Measurements from ENCODE around the gene SPATA20. TPM values are rescaled to one million over a fixed set of nuclear protein-coding genes. Genes with fewer than 3 reads are reported as not detected.

SPATA20 gene
- total and polyA plus RNA-seq, 2 donors (not counting 3 experiments of a cell fraction or from before 2014, with no cell fraction given) = 42.3 to 51.5 TPM

DNA sequence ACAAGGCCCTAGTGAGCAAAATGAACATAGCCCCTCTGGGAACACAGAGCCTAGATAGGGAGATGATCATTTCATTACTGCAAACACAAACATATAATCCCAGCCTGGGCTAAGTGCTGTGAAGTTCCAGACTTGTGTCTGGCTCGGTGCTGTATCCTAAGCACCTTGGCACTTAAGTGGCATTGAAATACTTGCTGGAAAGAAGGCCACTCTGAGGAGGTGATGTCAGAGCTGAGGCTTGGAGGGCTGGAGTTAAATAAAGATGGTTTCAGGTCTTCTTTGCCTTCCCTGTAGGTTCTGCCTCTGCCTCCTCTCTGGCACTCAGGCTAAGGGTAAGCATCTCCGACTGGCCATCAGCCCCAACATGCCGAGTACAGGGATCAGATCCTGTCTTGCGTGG is 11.1 kb downstream of the SPATA20 start:
- Histone ChIP-seq H2AFZ (ENCODE audit: low read depth, low read length) (no peak overlapping the region), H3K4me3 (replicated peaks in 1 of 3; ENCODE audit: insufficient read depth in 1 of 3, low read depth in 1 of 3, low read length in 3 of 3) (no peak overlapping the region), H3K4me1 (ENCODE audit: control insufficient read depth, extremely low read depth, insufficient read depth, low read length) (peaks cover 7% of the 10 kb centered on the region), H3K4me2 (ENCODE audit: insufficient read depth, low read length) (no peak overlapping the region), H3K36me3 (ENCODE audit: control insufficient read depth in 2 of 2, extremely low read depth in 1 of 2, insufficient read depth in 2 of 2, low read length in 2 of 2) (peaks cover 0 to 3% of the 10 kb centered on the region in 2 experiments), H3K9me3 (replicated peaks; ENCODE audit: control insufficient read depth, insufficient read depth, low read length) (no peaks in the 10 kb centered on the region), H3K9ac (replicated peaks; ENCODE audit: extremely low read depth, insufficient read depth, low read length) (no peak overlapping the region), H3K27me3 (ENCODE audit: control insufficient read depth in 2 of 2, insufficient read depth in 2 of 2, low read length in 2 of 2) (peaks cover 31 to 39% of the 10 kb centered on the region in 2 experiments), H3K27ac (ENCODE audit: insufficient read depth, low read depth, low read length) (no peak overlapping the region), H3K79me2 (ENCODE audit: control insufficient read depth, insufficient read depth, low read length) (no peaks in the 10 kb centered on the region), H3K9me1 (replicated peaks; ENCODE audit: control insufficient read depth, extremely low read depth, insufficient read depth, low read length) (no peaks in the 10 kb centered on the region), H4K20me1 (replicated peaks; ENCODE audit: control insufficient read depth, extremely low read depth, insufficient read depth, low read length) (no peaks in the 10 kb centered on the region)
- FAIRE-seq = peak; percentile 55
- POLR2A ChIA-PET = no interaction called here
- no TSS peak for BruUV-seq (replicated peaks)
- intact Hi-C loops (cut with micrococcal nuclease) (no loop called here), dilution Hi-C loops (cut with MboI; ENCODE audit: extremely low pct_ligation_motif_present, low sequenced_read_pairs) (no loop called here)
- no peak for TF ChIP-seq FOS (IDR thresholded peaks at IDR 0.05; ENCODE audit: borderline replicate concordance, insufficient read depth, low read length)
- no peak for TF ChIP-seq EZH2 (IDR thresholded peaks at IDR 0.05; ENCODE audit: borderline replicate concordance, low read depth, low read length, severe bottlenecking)
- TF ChIP-seq, protein P1, sequence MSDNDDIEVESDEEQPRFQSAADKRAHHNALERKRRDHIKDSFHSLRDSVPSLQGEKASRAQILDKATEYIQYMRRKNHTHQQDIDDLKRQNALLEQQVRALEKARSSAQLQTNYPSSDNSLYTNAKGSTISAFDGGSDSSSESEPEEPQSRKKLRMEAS (IDR thresholded peaks at IDR 0.05; ENCODE audit: insufficient read depth, insufficient read length) = no peak
- TF ChIP-seq, protein P2, sequence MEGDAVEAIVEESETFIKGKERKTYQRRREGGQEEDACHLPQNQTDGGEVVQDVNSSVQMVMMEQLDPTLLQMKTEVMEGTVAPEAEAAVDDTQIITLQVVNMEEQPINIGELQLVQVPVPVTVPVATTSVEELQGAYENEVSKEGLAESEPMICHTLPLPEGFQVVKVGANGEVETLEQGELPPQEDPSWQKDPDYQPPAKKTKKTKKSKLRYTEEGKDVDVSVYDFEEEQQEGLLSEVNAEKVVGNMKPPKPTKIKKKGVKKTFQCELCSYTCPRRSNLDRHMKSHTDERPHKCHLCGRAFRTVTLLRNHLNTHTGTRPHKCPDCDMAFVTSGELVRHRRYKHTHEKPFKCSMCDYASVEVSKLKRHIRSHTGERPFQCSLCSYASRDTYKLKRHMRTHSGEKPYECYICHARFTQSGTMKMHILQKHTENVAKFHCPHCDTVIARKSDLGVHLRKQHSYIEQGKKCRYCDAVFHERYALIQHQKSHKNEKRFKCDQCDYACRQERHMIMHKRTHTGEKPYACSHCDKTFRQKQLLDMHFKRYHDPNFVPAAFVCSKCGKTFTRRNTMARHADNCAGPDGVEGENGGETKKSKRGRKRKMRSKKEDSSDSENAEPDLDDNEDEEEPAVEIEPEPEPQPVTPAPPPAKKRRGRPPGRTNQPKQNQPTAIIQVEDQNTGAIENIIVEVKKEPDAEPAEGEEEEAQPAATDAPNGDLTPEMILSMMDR (IDR thresholded peaks at IDR 0.05; ENCODE audit: extremely low read depth in 1 of 2, insufficient read depth in 1 of 2, low read depth in 1 of 2, low read length in 2 of 2) = no peak
- CTCF ChIA-PET = no interaction called here
- DNase-seq (ENCODE audit: low read depth, low spot score) = no peak

DNA sequence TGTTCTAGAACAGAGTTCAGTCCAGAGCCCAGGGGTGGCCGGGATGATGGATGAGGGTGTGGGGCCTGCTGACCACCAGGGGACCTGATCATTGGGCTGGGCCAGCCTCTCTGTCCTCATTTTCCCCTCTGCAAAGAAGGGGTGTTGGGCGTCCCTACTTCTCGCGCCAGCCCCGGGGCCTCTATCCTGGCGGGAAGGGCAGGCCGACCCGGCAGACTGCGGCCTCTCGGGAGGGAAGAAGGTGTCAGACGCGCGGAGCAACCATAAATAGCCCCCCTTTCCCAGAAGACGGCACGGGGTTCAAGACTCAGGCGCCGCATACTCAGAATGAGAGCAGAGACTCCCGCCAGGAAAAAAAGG is 11.6 kb downstream of the SPATA20 start:
- Histone ChIP-seq H3K4me2 (ENCODE audit: insufficient read depth, low read length) (no peak overlapping the region), H3K4me1 (ENCODE audit: control insufficient read depth, extremely low read depth, insufficient read depth, low read length) (peaks cover 7% of the 10 kb centered on the region), H2AFZ (ENCODE audit: low read depth, low read length) (no peak overlapping the region), H3K4me3 (replicated peaks in 1 of 3; ENCODE audit: insufficient read depth in 1 of 3, low read depth in 1 of 3, low read length in 3 of 3) (no peak overlapping the region), H3K79me2 (ENCODE audit: control insufficient read depth, insufficient read depth, low read length) (no peaks in the 10 kb centered on the region), H3K36me3 (ENCODE audit: control insufficient read depth in 2 of 2, extremely low read depth in 1 of 2, insufficient read depth in 2 of 2, low read length in 2 of 2) (peaks cover 0 to 3% of the 10 kb centered on the region in 2 experiments), H3K27ac (ENCODE audit: insufficient read depth, low read depth, low read length) (no peak overlapping the region), H3K9ac (replicated peaks; ENCODE audit: extremely low read depth, insufficient read depth, low read length) (no peak overlapping the region), H3K9me1 (replicated peaks; ENCODE audit: control insufficient read depth, extremely low read depth, insufficient read depth, low read length) (no peaks in the 10 kb centered on the region), H3K27me3 (ENCODE audit: control insufficient read depth in 2 of 2, insufficient read depth in 2 of 2, low read length in 2 of 2) (peaks cover 36 to 44% of the 10 kb centered on the region in 2 experiments), H3K9me3 (replicated peaks; ENCODE audit: control insufficient read depth, insufficient read depth, low read length) (no peaks in the 10 kb centered on the region), H4K20me1 (replicated peaks; ENCODE audit: control insufficient read depth, extremely low read depth, insufficient read depth, low read length) (no peaks in the 10 kb centered on the region)
- ChIA-PET POLR2A (no interaction called here), CTCF (interaction anchor here (1.9 kb wide), 1 partner anchor 59 kb away, joined by 4 read pairs; no protein-coding TSS in a partner anchor)
- FAIRE-seq = no peak
- DNase-seq (ENCODE audit: low read depth, low spot score) = no peak
- intact Hi-C loops (cut with micrococcal nuclease) (no loop called here), dilution Hi-C loops (cut with MboI; ENCODE audit: extremely low pct_ligation_motif_present, low sequenced_read_pairs) (no loop called here)
- no TSS peak for BruUV-seq (replicated peaks)
- TF ChIP-seq POLR2AphosphoS5 (IDR thresholded peaks at IDR 0.05; ENCODE audit: insufficient read depth, low read depth, low read length) (no peak), MYC (IDR thresholded peaks at IDR 0.05; ENCODE audit: low read depth, low read length) (no peak), POLR2A (IDR thresholded peaks at IDR 0.05; ENCODE audit: low read depth, low read length) (no peak), JUN (IDR thresholded peaks at IDR 0.05; ENCODE audit: borderline replicate concordance, insufficient read depth, insufficient read length, low read depth) (no peak), FOS (IDR thresholded peaks at IDR 0.05; ENCODE audit: borderline replicate concordance, insufficient read depth, low read length) (no peak), EZH2 (IDR thresholded peaks at IDR 0.05; ENCODE audit: borderline replicate concordance, low read depth, low read length, severe bottlenecking) (no peak), GATA2 (IDR thresholded peaks at IDR 0.05; ENCODE audit: insufficient read depth, insufficient read length, low read depth, low read length) (no peak)
- TF ChIP-seq, protein P1 (IDR thresholded peaks at IDR 0.05; ENCODE audit: insufficient read depth, insufficient read length) = no peak
- TF ChIP-seq, protein P2 (IDR thresholded peaks at IDR 0.05; ENCODE audit: extremely low read depth in 1 of 2, insufficient read depth in 1 of 2, low read depth in 1 of 2, low read length in 2 of 2) = no peak

Data from endothelial cell of umbilical vein (primary cell).